Measurements from ENCODE around the gene UGT2B17. TPM values are rescaled to one million over a fixed set of nuclear protein-coding genes. Genes with fewer than 3 reads are reported as not detected.

Gene UGT2B17
- total and polyA plus RNA-seq, 2 experiments from 2014 or later, result not detected

DNA sequence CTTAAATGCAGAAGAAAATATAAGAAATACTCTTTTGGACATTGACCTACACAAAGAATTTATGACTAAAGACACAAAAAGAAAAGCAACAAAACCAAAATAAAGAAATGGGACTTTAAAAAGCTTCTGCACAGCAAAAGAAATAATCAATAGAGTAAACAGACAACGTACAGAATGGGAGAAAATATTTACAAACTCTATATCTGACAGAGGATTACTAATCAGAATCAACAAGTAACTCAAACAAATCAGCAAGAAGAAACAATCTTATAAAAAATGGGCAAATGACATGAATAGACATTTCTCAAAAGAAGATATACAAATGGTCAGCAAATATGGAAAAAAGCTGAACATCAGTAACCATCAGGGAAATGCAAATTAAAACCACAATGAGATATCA lies 37.6 kb upstream of the UGT2B17 start:
- 0 to 13% methylated on average over 1 of the region's 1 CpG for WGBS, 2 experiments (ENCODE audit: low coverage in 1 of 2, low lambda C conversion rate in 2 of 2, missing lambda C conversion rate in 2 of 2)
- no peaks in the 10 kb centered on the region for H4K20me1 ChIP-seq (ENCODE audit: insufficient read depth)
- TF ChIP-seq EZH2 (IDR thresholded peaks at IDR 0.05; ENCODE audit: insufficient read depth, poor library complexity, severe bottlenecking) (no peak), EZH2phosphoT487 (IDR thresholded peaks at IDR 0.05; ENCODE audit: insufficient read depth, low read depth) (no peak)

DNA sequence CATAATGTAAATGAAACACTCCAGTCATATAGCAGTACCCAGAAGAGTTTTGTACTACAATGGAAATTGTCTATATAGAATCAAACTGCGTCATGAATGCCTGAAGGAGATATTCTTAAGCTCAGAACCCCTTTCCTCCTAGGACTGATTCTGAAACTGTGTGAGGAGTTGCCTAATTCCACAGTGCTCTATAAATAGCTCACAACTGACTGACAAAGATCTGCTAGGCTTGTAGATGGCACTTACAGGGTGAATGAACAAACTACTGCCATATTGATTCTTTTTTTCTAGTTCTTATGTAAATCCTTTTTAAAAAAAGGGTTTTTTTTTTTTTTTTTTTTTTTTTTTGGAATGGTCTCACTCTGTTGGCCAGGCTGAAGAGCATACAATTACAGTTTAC lies 30.1 kb upstream of the UGT2B17 start:
- H3K36me3 ChIP-seq (ENCODE audit: low read depth), result no peaks in the 10 kb centered on the region
- no peak overlapping the region for H3K27ac ChIP-seq
- no peaks in the 10 kb centered on the region for H3K4me1 ChIP-seq (ENCODE audit: insufficient read depth)
- H3K4me2 ChIP-seq (ENCODE audit: unreplicated experiment), result no peak overlapping the region
- no peaks in the 10 kb centered on the region for H3K9me2 ChIP-seq (ENCODE audit: insufficient read depth)
- no peaks in the 10 kb centered on the region for H3K27me3 ChIP-seq (replicated peaks; ENCODE audit: insufficient read depth)
- H3F3A ChIP-seq (ENCODE audit: insufficient read depth), result no peaks in the 10 kb centered on the region
- in situ Hi-C loops (cut with MboI), result no loop called here
- H3K9me3 ChIP-seq (ENCODE audit: low read depth), result no peaks in the 10 kb centered on the region
- no peak overlapping the region for H3K4me3 ChIP-seq
- no peak overlapping the region for H2AFZ ChIP-seq
- WGBS, 2 experiments (ENCODE audit: low coverage in 1 of 2, low lambda C conversion rate in 2 of 2, missing lambda C conversion rate in 2 of 2), result 0 to 6% methylated on average over 1 of the region's 1 CpG
- DNase-seq, result no peak
- no peak overlapping the region for H3K9ac ChIP-seq
- TF ChIP-seq EZH2 (IDR thresholded peaks at IDR 0.05; ENCODE audit: insufficient read depth, poor library complexity, severe bottlenecking) (no peak), EZH2phosphoT487 (IDR thresholded peaks at IDR 0.05; ENCODE audit: insufficient read depth, low read depth) (no peak)
- no peaks in the 10 kb centered on the region for H3K79me2 ChIP-seq (ENCODE audit: insufficient read depth)
- no peaks in the 10 kb centered on the region for H4K20me1 ChIP-seq (ENCODE audit: insufficient read depth)

More for the DNA sequence above, 37.6 kb upstream of the UGT2B17 start:
- H3K27ac ChIP-seq, result no peak overlapping the region
- in situ Hi-C loops (cut with MboI), result no loop called here
- no peaks in the 10 kb centered on the region for H3K4me1 ChIP-seq (ENCODE audit: insufficient read depth)
- no peak overlapping the region for H3K9ac ChIP-seq
- no peaks in the 10 kb centered on the region for H3F3A ChIP-seq (ENCODE audit: insufficient read depth)
- H3K9me3 ChIP-seq (ENCODE audit: low read depth), result no peaks in the 10 kb centered on the region
- H2AFZ ChIP-seq, result no peak overlapping the region
- H3K27me3 ChIP-seq (replicated peaks; ENCODE audit: insufficient read depth), result no peaks in the 10 kb centered on the region
- no peaks in the 10 kb centered on the region for H3K79me2 ChIP-seq (ENCODE audit: insufficient read depth)
- H3K4me3 ChIP-seq, result no peak overlapping the region
- H3K9me2 ChIP-seq (ENCODE audit: insufficient read depth), result no peaks in the 10 kb centered on the region
- no peak overlapping the region for H3K4me2 ChIP-seq (ENCODE audit: unreplicated experiment)
- no peaks in the 10 kb centered on the region for H3K36me3 ChIP-seq (ENCODE audit: low read depth)
- DNase-seq, result no peak

DNA sequence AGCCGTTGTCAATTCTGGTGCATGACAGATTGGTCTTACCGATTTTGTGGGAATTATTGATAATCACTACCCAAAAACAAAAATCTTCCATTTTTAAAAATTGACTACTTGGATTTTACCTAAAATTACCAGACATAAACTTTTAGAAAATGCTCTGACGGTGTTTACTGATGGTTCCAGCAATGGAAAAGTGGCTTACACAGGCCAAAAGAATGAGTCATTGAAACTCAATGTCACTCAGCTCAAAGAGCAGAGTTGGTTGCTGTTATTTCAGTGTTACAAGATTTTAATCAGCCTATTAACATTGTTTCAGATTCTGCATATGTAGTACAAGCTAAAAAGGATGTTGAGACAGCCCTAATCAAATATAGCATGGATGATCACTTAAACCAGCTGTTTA lies 23.0 kb upstream of the UGT2B17 start:
- H3K9me3 ChIP-seq (ENCODE audit: low read depth), result no peaks in the 10 kb centered on the region
- H3K27me3 ChIP-seq (replicated peaks; ENCODE audit: insufficient read depth), result no peaks in the 10 kb centered on the region
- H3K36me3 ChIP-seq (ENCODE audit: low read depth), result no peaks in the 10 kb centered on the region
- no peak for TF ChIP-seq EZH2phosphoT487 (IDR thresholded peaks at IDR 0.05; ENCODE audit: insufficient read depth, low read depth)
- no peak for TF ChIP-seq EZH2 (IDR thresholded peaks at IDR 0.05; ENCODE audit: insufficient read depth, poor library complexity, severe bottlenecking)
- H2AFZ ChIP-seq, result no peak overlapping the region
- no peaks in the 10 kb centered on the region for H3K9me2 ChIP-seq (ENCODE audit: insufficient read depth)
- no peaks in the 10 kb centered on the region for H3K4me1 ChIP-seq (ENCODE audit: insufficient read depth)
- no peak overlapping the region for H3K4me2 ChIP-seq (ENCODE audit: unreplicated experiment)
- H3K79me2 ChIP-seq (ENCODE audit: insufficient read depth), result no peaks in the 10 kb centered on the region
- WGBS, 2 experiments (ENCODE audit: low coverage in 1 of 2, low lambda C conversion rate in 2 of 2, missing lambda C conversion rate in 2 of 2), result 15 to 22% methylated on average over 3 of the region's 3 CpGs
- H3K27ac ChIP-seq, result no peak overlapping the region
- no peak overlapping the region for H3K4me3 ChIP-seq
- no peaks in the 10 kb centered on the region for H3F3A ChIP-seq (ENCODE audit: insufficient read depth)
- in situ Hi-C loops (cut with MboI), result no loop called here
- H3K9ac ChIP-seq, result no peak overlapping the region
- DNase-seq, result no peak
- H4K20me1 ChIP-seq (ENCODE audit: insufficient read depth), result no peaks in the 10 kb centered on the region

DNA sequence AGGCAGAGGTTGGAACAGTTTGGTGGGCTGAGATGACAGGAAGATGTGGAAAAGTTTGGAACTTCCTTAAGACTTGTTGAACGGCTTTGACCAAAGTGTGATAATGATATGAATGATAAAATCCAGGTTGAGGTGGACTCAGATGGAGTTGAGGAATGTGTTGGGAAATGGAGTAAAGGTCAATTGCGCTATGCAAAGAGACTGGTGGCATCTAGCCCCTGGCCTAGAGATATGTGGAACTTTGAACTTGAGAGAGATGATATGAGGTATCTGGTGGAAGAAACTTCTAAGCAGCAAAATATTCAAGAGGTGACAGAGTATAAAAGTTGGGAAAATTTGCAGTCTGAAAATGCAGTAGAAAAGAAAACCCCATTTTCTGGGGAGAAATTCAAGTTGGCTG lies 21.4 kb upstream of the UGT2B17 start:
- no peak overlapping the region for H2AFZ ChIP-seq
- 23 to 33% methylated on average over 2 of the region's 2 CpGs for WGBS, 2 experiments (ENCODE audit: low coverage in 1 of 2, low lambda C conversion rate in 2 of 2, missing lambda C conversion rate in 2 of 2)
- H3F3A ChIP-seq (ENCODE audit: insufficient read depth), result no peaks in the 10 kb centered on the region
- H3K27me3 ChIP-seq (replicated peaks; ENCODE audit: insufficient read depth), result no peaks in the 10 kb centered on the region
- no peaks in the 10 kb centered on the region for H3K79me2 ChIP-seq (ENCODE audit: insufficient read depth)
- no peaks in the 10 kb centered on the region for H4K20me1 ChIP-seq (ENCODE audit: insufficient read depth)
- H3K27ac ChIP-seq, result no peak overlapping the region
- no peaks in the 10 kb centered on the region for H3K36me3 ChIP-seq (ENCODE audit: low read depth)
- no peaks in the 10 kb centered on the region for H3K9me2 ChIP-seq (ENCODE audit: insufficient read depth)
- DNase-seq, result no peak
- no peak overlapping the region for H3K4me2 ChIP-seq (ENCODE audit: unreplicated experiment)
- H3K9me3 ChIP-seq (ENCODE audit: low read depth), result no peaks in the 10 kb centered on the region
- in situ Hi-C loops (cut with MboI), result no loop called here
- no peak overlapping the region for H3K4me3 ChIP-seq
- no peaks in the 10 kb centered on the region for H3K4me1 ChIP-seq (ENCODE audit: insufficient read depth)
- no peak for TF ChIP-seq EZH2 (IDR thresholded peaks at IDR 0.05; ENCODE audit: insufficient read depth, poor library complexity, severe bottlenecking)
- TF ChIP-seq EZH2phosphoT487 (IDR thresholded peaks at IDR 0.05; ENCODE audit: insufficient read depth, low read depth), result no peak
- H3K9ac ChIP-seq, result no peak overlapping the region

DNA sequence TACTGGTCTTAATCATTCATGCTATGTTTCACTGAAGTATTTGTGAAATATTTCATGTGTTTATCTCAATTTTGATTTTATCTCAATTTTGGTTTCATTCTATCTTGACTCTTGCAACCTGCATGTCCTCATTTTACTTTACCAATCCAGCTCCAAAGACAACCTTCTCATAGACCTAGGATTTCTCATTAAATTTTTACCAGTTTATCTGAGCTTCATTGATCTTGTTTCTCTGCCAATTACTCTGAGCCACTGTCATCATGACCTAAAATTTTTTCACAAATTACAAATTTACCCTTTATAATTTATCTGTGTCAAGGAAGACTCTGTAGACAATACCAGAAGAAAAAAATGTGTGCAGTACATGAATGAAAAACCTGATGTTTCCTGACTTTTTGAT lies 18.6 kb upstream of the UGT2B17 start:
- no peaks in the 10 kb centered on the region for H3K79me2 ChIP-seq (ENCODE audit: insufficient read depth)
- no peak for TF ChIP-seq EZH2phosphoT487 (IDR thresholded peaks at IDR 0.05; ENCODE audit: insufficient read depth, low read depth)
- TF ChIP-seq EZH2 (IDR thresholded peaks at IDR 0.05; ENCODE audit: insufficient read depth, poor library complexity, severe bottlenecking), result no peak
- H4K20me1 ChIP-seq (ENCODE audit: insufficient read depth), result no peaks in the 10 kb centered on the region
- H3K4me1 ChIP-seq (ENCODE audit: insufficient read depth), result no peaks in the 10 kb centered on the region
- no peak overlapping the region for H3K27ac ChIP-seq
- H3F3A ChIP-seq (ENCODE audit: insufficient read depth), result no peaks in the 10 kb centered on the region
- H2AFZ ChIP-seq, result no peak overlapping the region
- no peaks in the 10 kb centered on the region for H3K27me3 ChIP-seq (replicated peaks; ENCODE audit: insufficient read depth)
- no peaks in the 10 kb centered on the region for H3K9me3 ChIP-seq (ENCODE audit: low read depth)
- no peaks in the 10 kb centered on the region for H3K9me2 ChIP-seq (ENCODE audit: insufficient read depth)
- H3K4me2 ChIP-seq (ENCODE audit: unreplicated experiment), result no peak overlapping the region
- no peaks in the 10 kb centered on the region for H3K36me3 ChIP-seq (ENCODE audit: low read depth)
- no peak overlapping the region for H3K9ac ChIP-seq
- in situ Hi-C loops (cut with MboI), result no loop called here
- H3K4me3 ChIP-seq, result no peak overlapping the region
- no peak for DNase-seq
